Lung microvascular endothelial cell (primary cell): ENCODE measurements around the gene CTDP1. TPM values are rescaled to one million over a fixed set of nuclear protein-coding genes. Genes with fewer than 3 reads are reported as not detected.

ENCODE experiments used
- DNase-seq, 2 donors: peaks; one replicate each; pipeline versions ENCODE4 v3.0.0 to v3.0.0-alpha.2; 2010; ENCODE audit warnings: low read depth in 2 of 2
- total RNA-seq: library from RNA; depleted of rRNA; stranded (reverse); fragments of >200 nt; gene quantifications from 2 replicates; pipeline ENCODE4 v1.2.1, GENCODE V29; 2014

The CTDP1 gene
- total RNA-seq, 1 donor from 2014 or later = 25.0 TPM

DNA sequence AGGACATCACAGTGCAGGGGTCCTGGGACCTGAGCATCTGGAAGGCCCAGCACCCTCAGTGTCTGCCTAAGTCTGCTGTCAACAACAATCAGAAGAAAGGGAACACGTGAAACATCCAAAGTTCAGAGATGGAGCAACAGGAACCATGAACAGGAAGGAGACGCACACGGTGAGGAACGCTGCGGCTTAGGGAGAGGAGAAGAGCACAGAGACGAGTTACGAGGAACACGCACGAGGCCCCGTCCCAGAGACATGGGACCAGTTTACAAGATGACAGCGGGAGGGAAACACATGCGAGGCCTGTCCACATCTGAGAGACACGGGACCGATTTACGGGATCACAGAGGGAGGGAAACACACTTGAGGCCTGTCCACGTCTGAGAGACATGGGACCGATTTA, 115.2 kb downstream of the CTDP1 start:
- no peak for DNase-seq

DNA sequence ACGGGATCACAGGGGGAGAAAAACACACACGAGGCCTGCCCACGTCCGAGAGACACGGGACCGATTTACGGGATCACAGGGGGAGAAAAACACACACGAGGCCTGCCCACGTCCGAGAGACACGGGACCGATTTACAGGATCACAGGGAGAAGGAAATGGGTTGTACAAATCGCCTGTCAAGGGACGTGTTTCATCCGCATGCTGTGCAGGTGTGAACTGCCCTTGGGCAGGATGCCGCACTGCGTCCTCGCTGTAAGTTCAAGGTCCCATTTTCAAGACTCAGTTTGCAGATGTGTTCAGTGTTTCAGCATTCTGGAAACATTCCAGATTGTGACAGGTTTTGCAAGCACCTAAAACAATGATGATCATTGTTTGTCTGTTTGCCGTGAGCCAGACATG, 115.8 kb downstream of the CTDP1 start:
- peak in 1 of 2 donors; percentile 13 for DNase-seq

DNA sequence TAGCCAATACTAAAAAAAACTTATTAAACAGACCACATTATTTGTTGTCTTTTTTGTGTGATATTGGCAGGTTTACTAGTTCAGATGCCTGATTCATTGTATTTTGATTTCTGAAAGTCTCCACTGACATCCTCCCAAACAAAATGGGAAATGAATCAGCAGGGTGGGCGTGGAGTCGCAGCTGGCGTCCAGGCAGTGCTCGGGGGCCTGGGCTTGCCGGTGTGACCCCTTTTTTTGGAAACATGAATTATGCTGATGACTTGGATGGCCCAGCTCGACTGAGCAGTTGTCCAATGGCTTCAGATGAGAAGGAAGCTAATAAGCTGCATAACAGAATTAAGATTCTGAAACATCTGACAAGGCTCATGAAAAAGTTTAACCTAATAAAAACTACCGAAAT, 116.4 kb downstream of the CTDP1 start:
- DNase-seq = peak in 1 of 2 donors; percentile 42

DNA sequence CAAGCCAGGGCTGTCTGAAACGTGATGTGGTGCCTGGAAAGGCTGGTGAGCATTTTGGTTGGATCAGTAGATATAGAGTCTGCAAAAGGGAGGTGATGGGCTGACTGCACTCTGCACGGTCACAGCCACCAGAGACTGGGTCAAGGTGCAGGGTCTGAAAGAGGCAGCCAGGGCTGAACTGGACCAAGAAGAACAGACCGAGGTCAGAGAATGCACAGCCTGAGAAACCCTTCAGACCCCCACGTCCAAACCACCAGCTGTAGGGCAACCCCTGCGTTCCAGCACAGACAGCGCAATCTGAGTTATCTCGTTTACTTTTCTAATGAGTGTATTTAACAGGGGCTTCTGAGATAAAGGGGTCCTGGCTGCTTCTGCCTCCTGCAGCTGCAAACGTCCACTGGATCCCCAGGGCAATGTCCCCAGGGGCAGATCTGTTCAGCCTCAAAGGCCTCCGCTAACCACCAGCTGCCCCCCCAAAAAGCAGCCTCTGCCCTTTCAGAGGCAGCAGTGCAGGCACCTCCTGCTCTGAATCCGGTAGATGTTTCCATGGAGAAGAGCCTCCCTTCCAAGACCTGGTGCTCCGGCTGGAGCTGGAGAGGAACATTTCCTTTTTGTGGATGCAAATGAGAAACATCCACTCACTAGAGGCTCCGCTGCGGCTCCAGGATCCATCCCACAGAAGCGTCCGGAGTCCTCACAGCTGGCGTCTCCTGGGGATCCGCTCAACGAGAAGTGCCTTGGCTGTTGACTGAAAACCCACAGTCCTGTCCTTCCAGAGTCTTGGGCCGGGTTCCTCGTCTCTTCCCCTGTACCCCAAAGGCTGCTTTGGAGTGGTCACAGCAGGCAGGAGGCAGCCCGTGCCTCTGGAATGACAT, 117.2 kb downstream of the CTDP1 start:
- DNase-seq = no peak

DNA sequence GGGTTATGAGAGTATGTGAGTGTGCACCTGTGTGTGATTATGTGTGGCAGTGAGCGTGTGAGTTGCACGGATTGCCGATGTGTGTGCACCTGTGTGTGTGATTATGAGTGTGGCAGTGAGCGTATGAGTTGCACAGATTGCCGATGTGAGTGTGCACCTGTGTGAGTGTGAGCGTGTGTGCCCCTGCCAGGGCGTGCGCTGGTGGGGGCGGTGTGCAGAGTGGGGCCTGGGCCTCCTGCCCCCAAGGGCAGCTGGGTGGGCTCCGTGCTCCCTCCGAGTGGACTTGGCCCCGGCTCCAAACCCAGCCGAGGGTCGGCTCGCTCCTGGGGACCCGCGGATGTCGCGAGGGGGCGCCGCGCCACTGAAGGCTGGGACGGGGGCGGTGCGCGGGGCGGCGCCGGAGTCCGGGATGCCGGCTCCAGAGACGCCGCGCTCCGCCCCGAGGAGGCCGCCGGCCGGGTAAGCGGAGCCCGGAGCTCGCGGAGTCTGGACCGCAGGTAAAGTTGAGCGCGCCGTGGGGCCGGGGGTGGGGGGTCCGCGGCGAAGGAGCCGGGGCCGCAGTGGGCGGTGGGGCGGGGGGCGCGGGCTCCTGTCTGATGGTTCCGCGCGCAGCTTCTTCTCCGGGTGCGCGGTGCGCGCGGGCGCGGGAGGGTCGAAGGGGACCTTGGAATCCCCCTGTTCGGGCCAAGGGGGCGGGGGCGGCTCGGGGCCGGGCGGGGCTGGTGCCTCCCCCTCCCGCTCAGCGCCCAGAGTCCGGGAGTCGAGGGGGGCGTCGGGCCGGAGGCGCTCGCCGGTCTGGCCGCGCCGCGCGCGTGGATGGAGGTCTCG, 118.1 kb downstream of the CTDP1 start, which contains the start of gene KCNG2:
TSS of gene KCNG2 (plus strand) at position 421 of the 828 bp plus-strand sequence. CDS start 65,730 bp downstream, outside the sequence.
- DNase-seq = peak; percentile 9 to 44

DNA sequence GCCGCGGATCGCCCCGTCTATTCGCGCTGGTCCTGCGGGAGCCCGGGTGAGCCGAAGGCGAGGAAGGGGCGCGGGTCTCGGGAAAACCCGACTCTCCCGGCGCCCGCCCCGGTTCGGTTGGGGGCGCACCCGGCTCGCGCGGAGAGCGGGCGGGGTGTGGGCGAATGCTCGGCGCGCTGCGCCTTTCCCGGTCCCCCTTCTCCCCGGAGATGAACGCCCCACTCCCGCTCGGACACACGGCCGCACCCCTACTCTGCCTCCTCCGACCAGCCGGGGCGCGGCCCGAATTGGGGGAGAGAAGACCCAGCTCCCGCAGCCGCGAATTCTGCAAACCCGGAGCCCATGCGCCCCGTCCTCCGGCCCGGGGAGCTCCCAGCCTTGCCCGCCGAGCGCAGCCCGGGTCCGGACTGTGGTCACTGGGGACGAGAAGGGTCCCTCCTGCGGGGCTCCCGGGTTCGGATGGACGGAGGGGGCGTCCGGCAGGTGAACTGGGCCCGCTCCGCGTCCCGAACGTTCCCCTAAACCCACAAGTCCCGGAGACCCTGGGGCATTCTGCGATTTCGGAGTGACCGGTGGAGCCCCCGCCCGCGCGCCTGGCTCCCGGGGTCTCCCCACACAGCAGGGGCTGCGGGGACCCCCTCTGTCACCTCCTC, 118.9 kb downstream of the CTDP1 start:
- no peak for DNase-seq

DNA sequence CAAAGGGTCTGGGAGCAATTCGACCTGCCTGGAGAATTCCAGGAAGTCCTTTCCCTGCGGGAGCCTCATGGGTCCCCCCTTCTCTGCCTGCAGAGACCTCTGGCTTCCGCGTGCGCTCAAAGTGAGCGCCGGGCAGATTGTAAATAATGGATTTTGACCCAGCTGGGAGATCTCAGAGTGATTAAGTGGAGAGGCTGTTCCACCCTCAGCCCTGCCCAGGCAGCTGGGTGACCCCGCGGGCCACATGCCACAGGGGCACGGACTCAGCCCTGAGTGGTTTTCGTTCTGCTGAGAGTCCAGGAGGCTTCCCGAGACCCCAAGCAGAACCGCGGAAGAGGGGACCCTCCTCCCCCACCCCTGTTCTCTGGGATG, 119.4 kb downstream of the CTDP1 start:
- DNase-seq = no peak

DNA sequence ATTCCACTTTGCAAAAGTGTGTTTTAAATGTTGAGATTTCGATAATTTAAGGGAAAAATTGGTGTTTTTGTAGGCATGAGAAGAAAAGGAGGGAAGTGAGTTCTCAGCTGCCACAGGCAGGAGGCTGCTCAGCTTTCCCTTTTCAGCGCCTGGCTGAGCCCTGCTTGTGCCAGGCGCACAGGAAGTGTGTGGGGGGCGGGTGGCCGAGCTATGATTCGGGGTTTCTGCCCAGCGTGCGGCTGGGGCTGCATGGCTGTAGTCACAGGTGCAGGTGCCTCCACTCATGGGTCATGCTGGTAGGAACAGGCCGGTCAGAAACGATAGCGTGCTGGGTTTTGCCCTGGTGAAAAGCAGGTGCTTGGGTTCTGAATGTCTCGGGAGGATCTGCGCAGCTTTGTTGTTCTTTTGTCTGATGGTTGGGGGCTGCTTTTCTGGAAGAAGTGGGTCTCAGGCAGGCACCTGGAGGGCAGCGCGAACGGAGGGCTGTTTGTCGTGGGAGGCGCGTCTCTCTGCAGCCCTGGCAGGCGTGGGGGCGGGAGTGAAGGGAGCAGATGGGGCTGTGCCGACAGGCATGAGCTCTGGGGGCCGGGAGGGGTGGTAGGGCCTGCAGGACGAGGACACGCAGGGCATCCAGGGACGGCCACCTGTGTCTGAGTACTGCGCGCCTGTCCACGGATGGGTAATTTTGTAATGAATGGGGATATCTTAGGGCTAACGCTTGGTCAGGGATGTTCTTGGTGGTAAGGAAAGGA, 120.2 kb downstream of the CTDP1 start:
- no peak for DNase-seq

DNA sequence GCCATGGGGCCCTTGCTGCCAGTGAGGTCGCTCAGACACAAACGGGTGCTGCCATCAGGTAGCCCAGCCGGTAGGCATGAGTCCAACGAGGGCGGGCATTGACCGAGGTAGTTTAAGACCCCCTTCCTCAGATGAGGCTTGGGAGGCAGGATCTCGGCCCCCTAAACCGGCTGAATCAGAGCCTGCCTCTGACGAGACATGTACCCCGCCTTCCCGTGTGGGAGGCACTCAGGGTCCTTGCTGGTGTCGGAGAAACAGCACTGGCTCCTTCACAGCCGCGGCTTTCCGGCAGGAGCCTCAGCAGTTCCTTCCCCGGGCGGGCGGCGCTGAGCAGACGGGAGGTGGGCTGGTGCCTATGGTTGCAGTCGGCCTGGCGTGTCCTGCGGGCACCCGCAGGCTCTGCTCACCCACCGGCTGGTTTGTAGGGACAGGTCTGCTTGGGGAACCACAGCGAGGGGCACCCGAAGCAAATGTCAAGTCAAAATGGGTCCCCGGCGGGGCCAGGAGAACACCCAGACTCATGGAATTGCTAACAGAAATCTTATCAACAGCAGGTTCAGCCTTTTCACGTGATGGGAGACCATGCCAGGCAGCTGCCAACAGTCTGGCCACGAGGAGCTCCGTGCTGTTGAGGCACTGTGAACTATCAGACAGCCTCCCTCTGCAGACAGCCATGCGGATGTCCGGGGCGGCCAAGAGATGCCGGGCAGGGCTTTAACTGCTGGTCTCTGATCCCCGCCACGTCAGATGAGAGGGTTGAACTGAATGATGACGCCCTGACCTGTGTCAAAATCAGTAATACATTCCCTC, 121.0 kb downstream of the CTDP1 start:
- no peak for DNase-seq

DNA sequence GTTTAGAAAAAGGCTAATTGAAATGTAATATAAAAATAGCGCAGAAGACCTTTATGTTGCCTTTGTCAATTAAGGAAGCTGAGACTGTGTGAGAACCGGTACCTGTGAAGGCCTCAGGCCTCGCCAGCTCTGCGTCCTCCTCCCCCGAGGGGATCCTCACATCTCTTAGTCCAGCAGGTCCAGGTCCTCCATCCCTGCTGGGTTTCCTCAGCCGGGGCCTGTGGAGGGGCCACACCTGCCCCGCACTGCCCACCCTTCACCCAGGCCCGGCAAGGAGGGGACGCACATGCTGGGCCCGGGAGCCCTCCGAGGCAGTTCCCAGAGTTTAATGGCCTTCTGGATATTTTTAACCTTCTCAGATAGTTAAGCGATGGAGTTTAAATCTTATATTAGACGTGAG, 121.6 kb downstream of the CTDP1 start:
- no peak for DNase-seq

DNA sequence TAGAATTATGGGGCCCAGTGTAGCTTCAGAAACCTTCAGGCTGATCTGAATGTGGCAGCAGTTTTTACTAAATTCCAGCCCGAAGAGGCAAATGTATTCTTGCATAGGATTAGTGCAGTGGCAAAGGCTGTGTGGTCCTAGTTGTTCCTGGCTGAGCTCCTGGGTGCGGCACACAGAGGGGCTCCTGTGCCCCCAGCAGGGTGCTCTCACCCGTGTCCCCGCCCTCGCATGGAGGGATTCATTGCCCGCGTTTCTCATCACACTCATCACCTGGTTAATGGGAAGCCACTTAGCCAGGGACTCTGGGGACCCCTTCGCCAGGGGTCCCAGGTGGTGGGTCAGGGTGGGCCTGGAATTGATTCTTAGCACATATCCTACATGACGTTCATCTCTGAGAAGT, 122.0 kb downstream of the CTDP1 start:
- DNase-seq = no peak

DNA sequence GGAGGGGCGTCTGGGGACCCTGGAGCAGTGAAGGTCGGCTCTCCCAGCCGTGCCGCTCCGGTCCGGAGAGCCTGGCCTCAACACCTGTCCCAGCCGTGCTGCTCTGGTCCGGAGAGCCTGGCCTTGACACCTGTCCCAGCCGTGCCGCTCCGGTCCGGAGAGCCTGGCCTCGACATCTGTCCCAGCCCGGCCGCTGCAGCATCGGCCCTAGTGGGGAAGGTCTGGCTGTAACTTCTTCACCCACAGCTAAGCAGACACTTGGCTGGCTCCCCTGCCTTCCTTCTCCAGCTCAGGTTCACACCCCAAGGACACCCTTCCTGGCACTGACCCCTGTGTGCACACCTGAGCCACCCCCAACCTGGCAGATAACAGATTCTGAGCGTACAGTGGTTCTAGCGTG, 122.7 kb downstream of the CTDP1 start:
- DNase-seq = no peak

DNA sequence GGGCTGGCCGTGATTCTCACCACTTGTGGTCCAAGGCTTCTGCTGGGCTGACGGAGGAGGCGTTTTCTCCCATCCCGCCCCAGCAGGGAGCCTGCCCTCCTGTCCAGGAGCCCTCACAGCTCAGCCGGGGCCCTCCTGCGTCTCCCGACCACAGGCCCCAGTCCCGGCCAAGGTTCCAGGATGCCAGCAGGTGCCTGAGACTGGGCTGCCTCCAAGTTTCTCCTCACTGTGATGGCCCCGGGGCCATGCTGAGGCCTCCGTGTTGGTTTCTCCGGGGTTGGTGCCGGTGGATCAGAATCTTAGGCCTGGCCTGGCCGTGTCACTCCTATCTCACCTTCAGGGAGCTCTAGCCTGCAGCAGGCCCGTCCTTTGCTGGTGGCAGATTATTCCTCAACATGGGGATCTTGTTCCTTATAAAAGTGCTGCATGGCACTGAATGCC, 124.0 kb downstream of the CTDP1 start:
- no peak for DNase-seq

Other genes starting within 250 kb of the CTDP1 start
- gene KCNG2, start 118.1 kb downstream of the CTDP1 start, total RNA-seq = 0.44 and 1.4 TPM in 2 replicates